HG02970 (cell line): Measurements from ENCODE around the gene SCAMP3.
"Not testable (repeated sequence)": the region's sequence is repeated elsewhere in the genome, so short reads cannot be mapped to it uniquely, and the experiment has no call there.

Experiments used
- ATAC-seq: cut with Tn5 transposase; IDR thresholded peaks from one replicate; pipeline ENCODE4 v1.9.1; 2021; ENCODE audit warnings: mild to moderate bottlenecking, moderate library complexity, moderate number of reproducible peaks; ENCODE audit not compliant: unreplicated experiment, low FRiP score

SCAMP3 gene

GRCh38 chr1:155261852-155262673 lies at the start of gene SCAMP3:
SCAMP3 (minus strand) TSS chr1:155262360; CDS start chr1:155262151, 209 bp downstream.
- ATAC-seq, result peak; percentile 72

- ATAC-seq, result no peak
Measured at GRCh38 chr1:155309423-155310021, 47.4 kb upstream of the SCAMP3 start.

DNA sequence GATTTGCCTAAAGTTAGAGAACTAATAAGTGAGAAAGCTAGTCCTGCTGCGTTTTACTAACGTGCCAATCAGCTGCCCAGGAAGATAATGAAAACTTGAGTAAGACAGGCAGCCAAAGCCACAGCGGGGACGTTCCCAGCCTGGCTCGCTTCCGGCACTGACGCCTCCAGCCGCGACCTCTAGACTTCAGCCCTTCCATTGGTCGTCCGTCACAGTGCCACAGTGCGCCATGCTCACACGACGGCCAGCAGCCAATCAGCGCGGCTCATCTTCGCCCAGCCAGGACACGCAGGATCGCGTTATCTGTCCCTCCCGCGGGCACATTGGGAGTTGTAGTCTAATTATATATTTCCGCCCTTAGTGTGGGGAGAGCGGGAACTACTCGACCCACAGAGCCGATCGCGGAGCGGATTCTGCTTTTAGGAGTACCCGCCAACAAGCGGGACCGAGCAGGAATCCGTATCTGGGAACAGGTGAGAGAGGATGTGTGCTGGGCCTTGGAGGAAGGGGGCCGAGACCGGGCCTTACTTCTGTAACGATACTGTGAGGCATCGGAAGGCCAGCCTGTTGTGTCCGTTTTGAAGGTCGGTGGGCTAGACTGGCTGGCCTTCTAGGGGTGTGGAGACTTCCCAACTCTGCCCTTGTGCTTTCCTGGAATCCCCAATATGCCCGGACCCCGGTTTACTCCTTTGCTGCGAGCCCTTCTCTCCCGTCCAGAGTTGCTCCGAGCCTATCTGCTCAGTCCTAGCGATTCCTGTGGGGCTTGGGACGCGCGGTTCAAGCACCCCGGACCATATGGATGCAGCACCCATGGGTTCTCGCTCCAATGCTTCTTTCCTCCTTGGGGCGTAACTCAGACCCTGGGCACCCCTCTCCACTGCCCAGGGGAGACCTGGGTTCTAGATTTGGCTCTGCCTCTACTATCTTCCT lies 46.6 kb upstream of the SCAMP3 start, which contains the start of gene FDPS:
Gene FDPS (plus strand): TSS at position 374 of the 930 bp plus-strand sequence. CDS start 924 bp downstream, outside the sequence.
- peak; percentile 87 for ATAC-seq

DNA sequence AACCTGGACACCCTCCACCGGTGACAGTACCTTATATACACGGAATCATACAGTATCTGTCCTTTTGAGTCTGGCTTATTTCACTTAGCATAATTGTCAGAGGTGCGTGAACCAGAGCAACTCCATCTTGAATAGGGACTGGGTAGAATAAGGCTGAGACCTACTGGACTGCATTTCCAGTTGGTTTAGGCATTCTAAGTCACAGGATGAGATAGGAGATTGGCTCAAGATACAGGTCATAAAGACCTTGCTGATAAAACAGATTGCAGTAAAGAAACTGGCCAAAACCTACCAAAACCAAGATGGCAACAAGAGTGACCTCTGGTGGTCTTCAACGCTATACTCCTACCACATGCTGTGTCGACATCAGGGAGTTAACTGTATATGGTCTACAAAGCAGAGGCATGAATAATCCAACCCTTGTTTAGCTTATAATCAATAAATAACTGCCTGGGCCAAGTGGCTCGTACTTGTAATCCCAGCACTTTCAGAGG lies 45.1 kb upstream of the SCAMP3 start:
- no peak for ATAC-seq

DNA sequence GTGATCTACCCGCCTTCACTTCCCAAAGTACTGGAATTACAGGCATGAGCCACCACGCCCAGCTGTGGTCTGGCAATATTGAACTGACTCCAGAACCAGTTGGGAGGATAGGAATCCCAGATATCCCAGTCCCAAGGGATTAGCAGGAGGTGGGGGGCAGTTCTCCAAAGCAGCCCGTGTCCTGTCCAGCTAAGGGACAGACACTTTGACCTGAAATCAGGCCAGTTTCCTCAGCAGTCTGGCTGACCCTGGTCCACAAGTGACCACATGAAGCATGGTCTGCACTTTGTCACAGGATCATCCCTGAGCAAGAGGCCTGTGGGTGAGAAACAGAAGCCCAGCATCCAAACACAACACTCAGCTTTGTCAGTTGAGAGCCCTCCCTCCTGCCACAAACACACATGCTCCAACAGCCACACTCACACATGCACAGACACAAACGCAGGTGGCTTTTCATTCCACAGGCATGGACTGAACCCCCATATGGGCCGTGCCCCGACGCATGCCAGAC lies 43.8 kb upstream of the SCAMP3 start:
- ATAC-seq, result no peak

DNA sequence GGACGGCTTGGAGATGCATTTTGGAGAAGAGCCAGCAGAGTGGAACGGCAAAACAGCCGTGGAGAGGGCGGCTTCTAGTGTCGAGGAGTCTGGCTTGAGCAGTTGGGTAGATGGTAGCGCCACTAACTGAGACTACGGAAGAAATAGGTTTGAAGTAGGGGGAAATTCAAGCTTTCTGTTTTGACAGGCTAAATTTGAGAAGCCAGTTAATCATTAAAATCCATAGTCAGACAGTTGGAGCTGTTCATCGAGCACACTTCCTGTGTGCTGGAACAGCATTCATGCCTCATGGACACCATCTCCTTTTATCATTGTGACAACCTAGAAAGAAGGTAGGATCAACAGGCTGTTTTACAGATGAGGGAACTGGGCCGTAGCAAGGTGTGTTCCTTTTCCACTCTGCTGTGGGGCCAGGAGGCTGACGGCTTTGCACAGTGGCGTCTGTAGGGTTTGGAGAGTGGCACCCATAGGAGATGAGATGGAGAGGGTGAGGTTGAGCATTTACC lies 42.5 kb upstream of the SCAMP3 start:
- ATAC-seq, result no peak

GRCh38 chr1:155301342-155301841 lies 39.2 kb upstream of the SCAMP3 start, which contains the start of gene PKLR:
PKLR (minus strand) TSS chr1:155301438; CDS start chr1:155301395, 43 bp downstream.
- ATAC-seq, result no peak

DNA sequence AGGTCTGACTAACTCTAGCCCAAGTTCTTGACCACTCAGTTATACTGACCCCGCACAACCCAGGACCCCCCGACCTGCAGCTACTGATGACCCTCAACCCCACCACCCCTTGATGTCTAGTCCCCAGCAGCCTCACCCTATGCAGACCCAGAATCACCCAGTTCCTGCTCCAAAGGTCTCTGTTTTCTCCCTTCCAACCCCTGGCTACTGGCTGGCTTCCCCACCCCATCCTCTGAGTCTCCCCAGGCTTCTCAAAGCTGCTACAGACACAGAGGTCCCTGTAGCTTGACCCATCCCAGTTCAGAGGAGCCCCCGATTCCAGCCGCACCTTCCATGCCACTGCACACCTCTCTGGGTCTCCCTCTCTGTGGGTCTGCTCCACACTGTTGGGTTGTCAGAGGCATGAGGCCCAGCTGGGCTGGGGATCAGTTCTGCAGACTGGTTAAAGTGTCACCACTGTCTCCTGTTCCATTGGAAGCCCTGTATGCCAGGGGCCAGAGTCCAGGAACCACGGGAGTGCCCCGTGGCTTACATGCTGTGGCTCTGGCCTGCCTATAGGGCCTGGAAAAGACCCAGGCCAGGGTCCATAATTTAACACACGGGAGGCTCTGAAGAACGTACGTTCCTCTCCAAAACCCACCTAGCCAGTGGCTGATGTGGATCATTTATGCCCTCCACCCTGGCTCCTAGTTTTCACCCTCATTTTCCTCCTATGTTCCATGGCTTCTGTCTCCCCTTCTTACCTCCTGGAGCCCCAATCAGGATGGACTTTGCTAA lies 38.6 kb upstream of the SCAMP3 start:
- no peak for ATAC-seq

DNA sequence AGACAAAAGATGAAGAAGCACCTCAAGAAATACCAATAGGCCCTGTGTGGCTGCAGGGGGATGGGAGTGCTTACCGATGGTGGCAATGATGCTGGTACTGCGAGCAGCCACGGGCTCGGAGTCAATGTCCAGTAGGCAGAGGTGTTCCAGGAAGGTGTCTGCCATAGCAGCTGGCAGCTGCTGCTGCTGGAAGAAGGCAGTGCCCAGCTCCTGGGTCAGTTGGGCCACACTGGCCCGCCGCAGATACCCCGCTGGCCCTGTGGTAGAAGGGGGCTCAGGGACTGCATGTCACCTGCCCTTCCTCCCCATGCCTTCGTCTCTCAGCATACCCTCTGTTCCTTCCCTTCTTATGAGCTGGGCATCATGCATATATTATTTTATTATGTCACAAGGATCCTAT lies 37.9 kb upstream of the SCAMP3 start:
- no peak for ATAC-seq

- no peak for ATAC-seq
Measured at GRCh38 chr1:155297384-155297783, 35.2 kb upstream of the SCAMP3 start.

DNA sequence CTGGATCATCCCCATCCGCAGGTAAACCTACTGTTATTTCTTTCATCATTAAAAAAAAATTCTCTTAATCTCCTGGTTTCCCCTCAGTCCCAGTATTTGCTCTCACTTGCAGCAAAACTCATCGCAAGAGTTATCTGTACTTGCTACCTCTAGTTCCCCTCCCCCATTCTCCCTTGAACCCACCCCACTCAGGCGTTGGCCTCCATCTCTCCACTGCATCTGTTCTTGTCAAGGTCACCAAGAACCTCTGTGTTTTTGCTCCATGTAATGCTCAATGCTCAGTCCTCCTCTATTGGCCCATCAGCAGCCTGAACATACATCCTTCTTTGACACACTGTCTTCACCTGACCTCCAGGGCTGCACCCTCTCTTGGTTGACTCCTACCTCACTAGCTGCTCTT lies 34.5 kb upstream of the SCAMP3 start:
- ATAC-seq, result no peak

DNA sequence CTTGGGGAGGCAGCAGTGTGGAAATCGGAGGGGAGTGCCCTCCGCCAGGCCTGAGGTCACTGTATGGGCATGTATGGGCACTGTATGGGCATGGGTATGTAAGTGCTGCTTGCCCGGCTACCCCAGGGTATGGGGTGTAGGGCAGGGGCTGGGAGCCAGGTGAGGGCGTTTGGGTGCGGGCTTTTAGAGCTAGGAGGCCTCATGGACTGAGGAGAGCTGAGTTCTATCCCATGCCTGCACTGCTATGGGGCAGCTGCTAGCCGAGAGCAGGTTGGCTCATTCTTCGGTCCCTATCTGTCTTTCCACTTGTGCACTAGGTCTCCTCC lies 33.7 kb upstream of the SCAMP3 start:
- ATAC-seq, result no peak

DNA sequence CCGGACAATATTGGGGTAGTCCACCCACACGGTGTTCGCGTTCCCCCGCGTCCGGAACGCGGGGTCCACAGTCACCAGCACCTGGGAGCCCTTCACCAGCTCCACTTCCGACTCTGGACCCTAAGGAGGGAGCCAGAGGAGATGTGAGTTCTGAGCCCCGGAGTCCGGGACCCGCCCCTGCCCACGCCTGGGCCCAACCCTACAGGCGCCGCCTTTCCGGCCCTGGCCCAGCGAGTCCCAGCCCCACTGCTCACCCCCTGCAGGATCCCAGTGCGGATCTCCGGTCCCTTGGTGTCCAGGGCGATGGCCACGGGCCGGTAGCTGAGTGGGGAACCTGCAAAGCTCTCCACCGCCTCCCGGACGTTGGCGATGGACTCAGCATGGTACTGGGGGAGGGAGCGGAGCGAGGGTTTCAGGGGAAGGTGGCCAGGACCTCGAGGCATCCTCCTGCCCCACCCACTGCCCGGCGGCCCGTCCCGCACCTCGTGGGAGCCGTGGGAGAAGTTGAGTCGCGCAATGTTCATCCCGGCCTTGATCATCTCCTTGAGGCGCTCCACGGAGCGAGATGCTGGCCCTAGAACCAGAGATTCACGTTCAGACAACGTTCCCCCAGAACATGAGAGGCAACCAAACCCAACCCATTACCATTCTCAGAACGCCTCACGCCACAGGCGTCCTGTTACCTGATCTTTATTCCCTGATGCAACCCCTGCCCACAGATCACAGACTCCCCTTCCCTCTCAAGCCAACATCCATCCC lies 33.2 kb upstream of the SCAMP3 start:
- no peak for ATAC-seq

DNA sequence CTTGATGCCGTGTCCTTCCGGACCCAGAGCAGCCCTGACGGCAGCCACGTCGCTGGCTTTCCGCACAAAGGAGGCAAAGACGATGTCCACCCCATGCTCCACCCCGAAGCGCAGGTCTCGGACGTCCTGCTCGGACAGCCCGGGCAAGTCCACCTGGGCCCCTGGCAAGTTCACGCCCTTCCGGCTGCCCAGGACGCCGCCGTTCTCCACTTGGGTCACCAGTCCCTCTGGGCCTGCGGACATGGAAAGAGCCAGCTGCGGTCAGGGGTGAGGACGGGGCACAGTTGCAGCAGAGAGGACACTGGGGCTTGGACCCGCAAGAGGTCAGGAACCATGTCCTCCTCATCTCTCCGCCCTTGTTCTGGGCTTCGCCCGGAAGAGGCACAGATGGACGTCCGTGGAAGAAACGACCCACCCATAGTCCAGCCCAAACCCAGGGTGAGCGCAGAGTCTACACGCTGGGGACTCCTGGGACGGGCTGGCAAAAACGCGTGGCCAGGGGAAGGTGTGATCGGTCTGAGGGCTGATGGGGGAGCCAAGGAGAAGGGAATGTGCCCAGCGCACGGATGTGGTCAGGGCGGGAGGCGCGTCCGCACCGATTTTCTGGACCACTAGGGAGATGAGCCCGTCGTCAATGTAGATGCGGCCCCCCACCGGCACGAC lies 32.5 kb upstream of the SCAMP3 start:
- no peak for ATAC-seq

DNA sequence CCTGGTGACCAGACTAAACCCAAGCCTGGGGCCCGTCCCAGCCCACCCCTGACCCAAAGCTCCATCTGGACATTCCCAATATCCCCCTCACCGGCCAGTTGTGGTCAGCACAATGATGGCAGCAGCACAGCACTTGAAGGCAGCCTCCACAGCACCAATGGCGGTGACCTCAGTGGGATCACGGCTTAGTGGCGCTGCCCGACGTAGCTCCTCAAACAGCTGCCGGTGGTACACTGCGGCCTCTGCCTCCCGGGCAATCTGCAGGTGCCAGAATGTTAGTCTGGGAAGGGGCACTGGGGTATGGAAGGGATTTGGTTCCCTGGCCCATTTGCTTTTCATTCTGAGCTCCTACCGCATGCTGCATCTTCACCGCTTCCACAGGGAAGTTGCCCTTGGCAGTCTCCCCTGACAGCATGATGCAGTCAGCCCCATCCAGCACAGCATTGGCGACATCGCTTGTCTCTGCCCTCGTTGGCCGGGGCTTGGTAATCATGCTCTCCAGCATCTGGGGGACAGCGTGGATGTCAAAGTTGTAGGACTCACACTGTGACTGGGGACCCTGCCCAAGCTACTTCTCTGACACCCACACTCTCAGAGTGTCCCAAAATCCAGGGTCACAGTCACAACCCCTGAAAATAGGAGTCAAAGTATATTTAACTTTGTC lies 31.1 kb upstream of the SCAMP3 start:
- no peak for ATAC-seq

DNA sequence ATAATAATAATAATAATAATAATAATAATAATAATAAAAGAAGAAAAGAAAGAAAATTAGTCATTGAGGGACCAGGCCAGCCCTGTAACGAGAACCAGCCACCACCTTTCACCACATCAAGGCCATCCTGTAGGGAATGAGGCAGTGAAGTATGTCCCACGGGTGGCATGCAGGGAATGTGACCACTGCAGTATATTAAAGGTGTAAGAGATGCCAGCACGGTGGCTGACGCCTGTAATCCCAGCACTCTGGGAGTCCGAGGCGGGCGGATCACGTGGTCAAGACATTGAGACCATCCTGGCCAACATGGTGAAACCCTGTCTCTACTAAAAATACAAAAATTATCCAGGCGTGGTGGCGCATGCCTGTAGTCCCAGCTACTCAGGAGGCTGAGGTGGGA lies 28.8 kb upstream of the SCAMP3 start:
- ATAC-seq, result not testable (repeated sequence)

GRCh38 chr1:155287987-155288543 lies 25.9 kb upstream of the SCAMP3 start:
- ATAC-seq, result no peak
